GM19467 (cell line): Measurements from ENCODE around the gene SNCA.

Experiments
- ATAC-seq: cut with Tn5 transposase; IDR thresholded peaks from one replicate; pipeline ENCODE4 v1.9.1; 2021; ENCODE audit warnings: mild to moderate bottlenecking, moderate library complexity; ENCODE audit not compliant: unreplicated experiment

SNCA gene

GRCh38 chr4:89820010-89820409, 17.0 kb downstream of the SNCA start:
- no peak for ATAC-seq

DNA sequence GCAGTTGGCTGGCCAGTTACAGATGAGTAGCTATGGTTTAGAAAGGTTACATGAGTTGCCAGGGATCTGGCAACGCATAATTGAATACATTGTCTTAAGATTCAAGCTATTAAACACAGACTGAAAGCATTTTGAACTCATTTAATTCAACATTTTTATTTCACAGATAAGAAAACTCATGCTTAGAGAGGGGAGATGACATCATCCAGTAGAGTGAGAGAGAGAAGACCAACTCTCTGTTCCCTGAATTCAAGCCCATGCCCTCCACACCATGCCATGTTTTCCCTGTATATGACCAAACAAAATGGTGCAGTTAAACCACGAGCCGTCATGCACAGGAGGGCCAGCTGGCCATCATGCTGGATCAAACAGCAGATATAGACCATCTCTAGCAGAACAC, 22.6 kb downstream of the SNCA start:
- ATAC-seq: no peak

GRCh38 chr4:89813197-89813596, 23.8 kb downstream of the SNCA start:
- ATAC-seq: no peak

GRCh38 chr4:89807441-89808140, 29.4 kb downstream of the SNCA start:
- ATAC-seq: no peak

- ATAC-seq: no peak
These were observed 31.7 kb downstream of the SNCA start for GRCh38 chr4:89805297-89805696.

DNA sequence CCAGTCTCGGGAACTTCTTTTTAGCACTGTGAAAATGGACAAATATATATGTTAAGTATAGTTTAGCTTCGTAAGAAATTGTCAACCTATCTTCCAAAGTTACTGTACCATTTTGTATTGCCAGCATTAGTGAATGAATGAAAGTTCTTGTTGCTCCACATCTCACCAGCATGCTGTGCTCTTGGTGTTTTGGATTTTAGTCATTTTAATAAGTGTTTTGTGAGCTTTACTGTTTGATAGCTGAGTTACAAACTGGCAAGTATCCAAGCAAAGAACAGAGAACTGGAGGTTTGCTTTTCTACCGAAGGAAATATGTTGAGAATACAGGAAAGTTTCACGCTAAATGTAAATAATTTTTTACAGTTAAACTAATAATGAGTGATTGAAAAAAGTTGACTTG, 33.0 kb downstream of the SNCA start:
- ATAC-seq: no peak

GRCh38 chr4:89803036-89803435, 33.9 kb downstream of the SNCA start:
- no peak for ATAC-seq

DNA sequence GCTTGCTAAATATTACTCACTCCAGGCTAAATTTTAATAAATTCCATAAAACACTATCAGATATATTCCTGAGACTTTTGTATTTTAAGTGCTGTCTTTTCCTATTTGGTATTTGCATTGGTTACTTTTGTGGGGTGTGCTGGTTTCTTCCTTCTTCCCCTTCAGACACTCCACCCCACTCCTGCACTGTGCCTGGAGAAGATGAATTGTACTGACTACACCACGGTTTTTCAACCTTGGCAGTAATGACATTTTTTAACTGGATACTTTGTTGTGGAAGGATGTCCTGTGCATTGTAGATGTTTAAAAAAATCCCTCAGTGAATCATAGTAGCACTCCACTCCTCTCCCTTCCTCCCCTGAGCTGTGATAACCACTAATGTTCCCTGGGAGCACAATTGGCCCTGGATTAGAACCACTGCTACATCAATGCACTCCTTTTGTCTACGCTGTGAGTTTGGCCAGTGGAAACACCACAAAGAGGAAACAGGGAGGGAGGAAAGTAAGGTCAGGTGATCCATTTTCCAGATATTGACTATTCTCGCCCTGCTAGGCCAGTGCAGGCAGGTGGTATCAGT, 36.3 kb downstream of the SNCA start:
- ATAC-seq: no peak

DNA sequence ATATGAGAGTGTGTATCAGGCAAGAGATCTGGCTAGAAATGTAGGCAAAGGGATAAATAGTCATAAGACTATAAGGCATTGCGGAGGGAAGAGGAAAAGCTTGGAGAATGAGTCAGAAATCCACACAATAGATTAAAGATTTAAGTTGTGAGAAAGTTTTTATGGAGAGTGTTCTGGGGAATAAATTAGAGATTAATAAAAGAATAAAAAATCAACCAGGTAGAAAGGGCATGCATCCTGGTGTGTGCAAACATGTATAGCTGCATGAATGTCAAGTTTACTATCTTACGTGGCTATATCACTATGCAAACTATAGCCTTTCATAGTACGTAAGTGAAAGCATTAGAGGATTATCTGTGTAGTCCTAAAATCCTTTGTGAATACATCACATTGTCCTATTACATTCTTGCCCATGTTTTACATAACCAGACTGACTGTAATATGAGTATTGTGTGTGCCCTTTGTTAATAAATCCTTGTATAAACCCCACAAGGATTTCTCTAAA, 36.9 kb downstream of the SNCA start:
- no peak for ATAC-seq

- ATAC-seq: no peak
These were observed 37.9 kb downstream of the SNCA start for GRCh38 chr4:89799071-89799470.

DNA sequence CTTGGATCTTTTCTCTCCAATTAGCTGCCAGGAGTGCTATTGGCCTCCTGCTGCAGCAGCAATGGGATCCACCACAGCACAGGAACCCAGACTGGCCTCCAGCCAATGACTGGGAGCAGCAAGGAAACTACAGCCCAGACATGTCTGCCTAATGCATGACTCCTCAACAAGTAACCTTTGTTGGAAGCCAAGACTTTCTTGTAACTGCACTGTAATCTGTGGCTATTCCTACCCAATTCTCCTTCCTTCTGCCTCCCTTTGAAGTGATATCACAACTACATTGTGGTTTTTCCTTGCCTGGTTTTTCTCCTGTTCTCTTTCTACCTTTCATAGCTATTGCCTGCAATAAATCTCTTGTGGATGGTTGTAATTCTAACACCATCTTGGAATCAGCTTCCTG, 39.8 kb downstream of the SNCA start:
- no peak for ATAC-seq

DNA sequence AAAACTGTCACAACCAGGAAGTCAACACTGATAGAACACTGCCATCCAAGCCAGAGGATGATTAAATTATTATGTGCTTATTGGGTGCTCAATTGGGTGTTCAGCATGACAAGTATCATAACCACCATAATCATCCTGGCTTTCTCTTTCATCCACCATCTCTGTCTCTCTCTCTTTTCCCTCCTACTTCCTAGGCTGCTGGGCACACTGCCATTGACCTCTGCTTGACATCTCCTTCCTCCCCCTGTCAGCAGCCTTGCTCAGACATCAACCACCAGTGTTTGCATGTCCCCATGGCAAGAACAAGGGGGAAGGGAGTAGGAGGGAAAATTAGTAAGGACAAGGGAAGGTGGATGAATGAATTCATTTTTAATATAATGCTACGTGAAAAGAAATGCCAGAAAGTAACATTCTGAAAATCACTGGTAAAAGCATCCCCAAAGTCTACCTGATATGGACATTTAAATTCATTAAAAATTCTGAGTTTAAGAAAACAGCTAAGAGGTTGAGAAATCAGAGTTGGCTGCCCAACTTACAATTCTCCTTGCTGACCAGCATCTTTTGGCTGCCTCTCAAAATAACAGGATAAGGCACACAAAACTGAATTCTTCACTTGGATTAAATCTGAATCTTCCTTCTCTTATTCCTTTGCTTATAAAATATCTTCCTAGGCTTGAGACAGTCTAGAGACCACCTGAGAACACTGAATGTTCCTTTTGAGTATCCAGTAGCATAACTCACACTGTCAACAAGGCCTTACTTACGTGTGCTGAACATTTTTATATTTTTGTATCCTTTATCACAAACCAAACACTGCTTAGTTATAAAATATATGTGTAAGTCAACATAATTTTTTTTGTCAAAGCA, 48.5 kb downstream of the SNCA start:
- no peak for ATAC-seq

GRCh38 chr4:89784686-89785231, 52.2 kb downstream of the SNCA start:
- ATAC-seq: no peak

GRCh38 chr4:89781321-89781720, 55.6 kb downstream of the SNCA start:
- ATAC-seq: no peak

- no peak for ATAC-seq
These were observed 63.2 kb downstream of the SNCA start for GRCh38 chr4:89773805-89774204.

DNA sequence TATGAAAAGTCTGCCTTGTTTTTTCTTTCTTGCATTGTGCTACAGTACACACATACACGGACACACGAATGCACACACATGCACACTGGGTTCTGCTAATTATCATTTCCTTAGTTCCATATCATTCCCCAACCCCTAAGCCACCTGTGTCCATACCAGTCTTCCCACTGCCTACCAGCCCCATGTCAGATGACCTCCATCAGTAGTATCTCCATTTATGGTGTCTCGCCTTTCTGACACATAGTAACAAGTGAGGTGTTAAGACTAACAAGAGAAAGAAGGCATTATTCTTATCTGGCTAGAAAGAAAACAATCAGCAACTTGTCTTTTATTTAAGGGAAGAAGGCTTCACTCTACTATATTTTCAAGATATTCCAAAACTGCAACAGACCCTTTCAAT, 67.1 kb downstream of the SNCA start:
- no peak for ATAC-seq

- ATAC-seq: no peak
These were observed 69.0 kb downstream of the SNCA start for GRCh38 chr4:89767924-89768323.

DNA sequence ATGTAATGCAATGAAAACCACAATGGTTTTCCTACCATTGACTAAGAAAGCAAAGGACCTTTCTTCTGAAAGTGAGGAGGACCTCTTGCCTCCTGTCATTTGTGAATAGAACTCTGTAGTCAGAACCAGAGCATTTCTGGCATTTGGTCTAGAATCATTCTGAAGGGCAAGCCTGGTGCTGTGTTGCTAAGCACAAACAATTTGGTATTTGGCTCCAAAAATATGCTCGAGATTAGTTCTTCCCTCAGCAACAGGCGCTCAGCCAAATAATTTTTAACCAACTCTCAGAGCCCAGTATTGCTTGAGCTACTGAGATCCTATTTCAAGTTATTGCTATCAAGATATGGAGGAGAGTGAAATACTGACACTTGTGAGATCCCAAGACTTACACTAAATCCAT, 71.0 kb downstream of the SNCA start:
- ATAC-seq: no peak

DNA sequence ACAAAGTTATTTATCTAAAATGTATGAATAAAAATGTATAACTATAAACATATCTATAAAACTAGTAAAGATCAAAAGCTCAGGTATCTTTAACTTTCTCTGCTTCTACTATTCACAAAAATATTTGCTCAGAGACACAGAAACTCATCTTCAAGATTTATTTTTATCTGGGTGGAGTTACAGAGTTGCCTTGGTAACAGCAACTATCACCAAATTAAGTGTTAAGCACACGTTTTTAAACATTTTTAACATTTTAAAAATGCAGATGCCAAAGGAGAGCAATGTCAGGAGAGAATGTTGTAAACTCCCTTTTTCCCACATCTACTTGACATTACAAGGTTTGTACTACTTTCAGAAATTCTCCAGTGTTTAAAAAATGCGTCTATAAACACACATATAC, 71.4 kb downstream of the SNCA start:
- no peak for ATAC-seq

DNA sequence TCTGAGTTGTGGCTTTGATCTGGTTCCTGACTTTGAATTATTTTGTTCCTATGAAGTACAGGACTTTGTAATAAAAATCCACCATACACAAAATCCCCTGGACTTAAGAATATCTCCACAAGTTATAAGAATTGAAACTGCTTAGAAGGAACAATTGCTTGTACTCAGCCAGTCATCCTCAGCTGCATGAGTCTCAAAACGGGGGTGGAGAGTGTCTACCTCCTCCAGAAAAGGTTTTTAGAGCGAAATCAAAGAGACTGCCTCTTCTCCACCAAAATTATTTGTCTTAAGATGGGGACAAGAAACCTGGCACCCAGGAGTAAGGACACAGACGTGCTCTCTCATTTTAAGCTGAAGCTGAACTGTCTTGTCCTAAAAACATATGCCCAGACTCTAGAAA, 74.7 kb downstream of the SNCA start:
- ATAC-seq: no peak

GRCh38 chr4:89759426-89759825, 77.5 kb downstream of the SNCA start:
- no peak for ATAC-seq
